K562 (cell line): Measurements from ENCODE around the gene SGMS1. TPM values are rescaled to one million over a fixed set of nuclear protein-coding genes. Genes with fewer than 3 reads are reported as not detected.
A peak's percentile ranks its signal among the peaks of the same experiment; 100 is the strongest.

ENCODE experiments used
- BCLAF1 ChIP-seq, 2 experiments: fragments of 450-650 bp in 1 of 2; IDR thresholded peaks; 2 replicates each; pipeline ENCODE4 v1.6.1; 2011 to 2017; ENCODE audit warnings: low read depth in 2 of 2, antibody characterized with exemption in 1 of 2, borderline replicate concordance in 1 of 2, low read length in 1 of 2, mild to moderate bottlenecking in 1 of 2, mixed read lengths in 1 of 2; ENCODE audit not compliant: control insufficient read depth in 1 of 2
- CBX8 ChIP-seq: fragments of 200-600 bp; sonication (generic); IDR thresholded peaks from 2 replicates; pipeline ENCODE4 v1.6.1; 2012; ENCODE audit warnings: borderline replicate concordance, mixed run types, low read depth, mild to moderate bottlenecking, moderate library complexity, mixed read lengths, low read length, control low read depth, inconsistent platforms; ENCODE audit not compliant: poor library complexity, severe bottlenecking; ENCODE audit errors: extremely low read depth
- CHCHD3 ChIP-seq: fragments of 250-450 bp; sonication (Bioruptor Pico); IDR thresholded peaks from 2 replicates; pipeline ENCODE4 v2.1.2; 2022; ENCODE audit warnings: mild to moderate bottlenecking
- EGR1 ChIP-seq: fragments of 450-650 bp; conservative IDR thresholded peaks from 2 replicates; pipeline ENCODE4 v1.6.1; 2017; ENCODE audit warnings: mild to moderate bottlenecking
- EWSR1 ChIP-seq: fragments of 450-650 bp; IDR thresholded peaks from 2 replicates; pipeline ENCODE4 v1.6.1; 2018; ENCODE audit warnings: borderline replicate concordance, mild to moderate bottlenecking, low read depth, moderate library complexity; ENCODE audit not compliant: partially characterized antibody
- FOSL1 ChIP-seq: fragments of 200-800 bp; sonication (Bioruptor generic); conservative IDR thresholded peaks from 2 replicates; pipeline ENCODE4 v1.6.1; 2016; ENCODE audit warnings: missing genetic modification characterization, missing compliant biosample characterization
- GTF2F1 ChIP-seq: IDR thresholded peaks from 2 replicates; pipeline ENCODE4 v1.6.1; 2011; ENCODE audit warnings: low read depth, low read length, improper control_type of control experiment
- KAT2B ChIP-seq: IDR thresholded peaks from one replicate; pipeline ENCODE4 v1.6.1; 2012; ENCODE audit warnings: low read depth, mild to moderate bottlenecking, control low read depth, inconsistent platforms, low read length, moderate library complexity
- MCM5 ChIP-seq: fragments of 450-650 bp; IDR thresholded peaks from 2 replicates; pipeline ENCODE4 v1.6.1; 2016; ENCODE audit warnings: low read depth
- MTF1 ChIP-seq: fragments of 250-450 bp; sonication (Bioruptor Pico); IDR thresholded peaks from 2 replicates; pipeline ENCODE4 v1.9.0; 2021; ENCODE audit warnings: moderate library complexity, mild to moderate bottlenecking, inconsistent platforms, borderline replicate concordance
- NCOA1 ChIP-seq: fragments of 450-650 bp; IDR thresholded peaks from 2 replicates; pipeline ENCODE4 v1.6.1; 2016; ENCODE audit warnings: low read depth
- RBBP5 ChIP-seq: fragments of 200-600 bp; sonication (generic); IDR thresholded peaks from 2 replicates; pipeline ENCODE4 v1.6.1; 2012; ENCODE audit warnings: borderline replicate concordance, mild to moderate bottlenecking, low read length, control low read depth, inconsistent platforms; ENCODE audit not compliant: insufficient read depth, poor library complexity, severe bottlenecking
- RUNX1 ChIP-seq: sonication (generic); IDR thresholded peaks from 2 replicates; pipeline ENCODE4 v1.6.1; 2016; ENCODE audit warnings: antibody characterized with exemption, low read depth
- SNIP1 ChIP-seq: fragments of 450-650 bp; IDR thresholded peaks from 2 replicates; pipeline ENCODE4 v1.7.1; 2017; ENCODE audit warnings: low read depth, mild to moderate bottlenecking
- TAF1 ChIP-seq: IDR thresholded peaks from 2 replicates; pipeline ENCODE4 v1.6.1; 2011; ENCODE audit warnings: mild to moderate bottlenecking, low read length, moderate library complexity; ENCODE audit not compliant: insufficient read depth, control insufficient read depth, severe bottlenecking; ENCODE audit errors: extremely low read depth
- TCF3 ChIP-seq: sonication (generic); formaldehyde crosslinking; IDR thresholded peaks from 2 replicates; pipeline ENCODE4 v1.4.0; 2020; ENCODE audit warnings: mild to moderate bottlenecking, missing genetic modification reagents
- TCFL5 ChIP-seq: fragments of 250-450 bp; sonication (Bioruptor Pico); conservative IDR thresholded peaks from 2 replicates; pipeline ENCODE4 v1.6.1; 2021; ENCODE audit warnings: mild to moderate bottlenecking, moderate library complexity, matching md5 sums
- ZFPM2 ChIP-seq: fragments of 250-450 bp; sonication (Bioruptor Pico); IDR thresholded peaks from 2 replicates; pipeline ENCODE4 v1.5.1; 2022; ENCODE audit warnings: mild to moderate bottlenecking
- ZKSCAN1 ChIP-seq: fragments of 150-350 bp; IDR thresholded peaks from 2 replicates; pipeline ENCODE4 v1.6.1; 2016; ENCODE audit warnings: low read depth, low read length
- ZNF121 ChIP-seq: sonication (generic); formaldehyde crosslinking; conservative IDR thresholded peaks from 2 replicates; pipeline ENCODE4 v1.8.0; 2022; ENCODE audit warnings: missing genetic modification reagents
- polyA plus RNA-seq, 8 experiments: library from polyadenylated mRNA; depleted of rRNA in 4 of 8; stranded (reverse) in 5 of 8; unstranded in 3 of 8; fragments of >200 nt; fragmentation: Nextera tagmentation in 2 of 8; fragmentation: Illumina TruSeq in 1 of 8; extraction: Ambion mirVana in 2 of 8; extraction: Trizol in 1 of 8; gene quantifications; 2 replicates each; pipeline versions ENCODE4 v1.2.1 to v1.2.3, GENCODE V29; 2011 to 2014; ENCODE audit warnings: inconsistent platforms in 1 of 8, missing spikeins in 1 of 8
- total RNA-seq, 7 experiments: library from RNA; depleted of rRNA in 6 of 7; stranded (reverse); fragments of >200 nt in 6 of 7; fragmentation: Illumina TruSeq in 2 of 7; extraction: Trizol in 2 of 7; gene quantifications; 2 replicates each; pipeline versions ENCODE4 v1.2.1 to v1.2.3, GENCODE V29; 2011 to 2021; ENCODE audit warnings: low replicate concordance in 1 of 7
- TF ChIP-seq, protein P1 (sequence below), 2 experiments: fragments of 450-650 bp; IDR thresholded peaks; 2 replicates each; pipeline ENCODE4 v1.6.1; 2018; ENCODE audit warnings: mild to moderate bottlenecking in 2 of 2, low read depth in 1 of 2; ENCODE audit not compliant: partially characterized antibody in 2 of 2

SGMS1 gene
- total and polyA plus RNA-seq, 9 of the 15 experiments (the other 6 are each of a cell fraction or from before 2014, with no cell fraction given), result 22.6 to 232 (median 82.2) TPM

GRCh38 chr10:50565301-50566083 lies 58.3 kb downstream of the SGMS1 start (continued):
- TF ChIP-seq CBX8, result no peak
- no peak for TF ChIP-seq EWSR1
- TF ChIP-seq, protein P1, sequence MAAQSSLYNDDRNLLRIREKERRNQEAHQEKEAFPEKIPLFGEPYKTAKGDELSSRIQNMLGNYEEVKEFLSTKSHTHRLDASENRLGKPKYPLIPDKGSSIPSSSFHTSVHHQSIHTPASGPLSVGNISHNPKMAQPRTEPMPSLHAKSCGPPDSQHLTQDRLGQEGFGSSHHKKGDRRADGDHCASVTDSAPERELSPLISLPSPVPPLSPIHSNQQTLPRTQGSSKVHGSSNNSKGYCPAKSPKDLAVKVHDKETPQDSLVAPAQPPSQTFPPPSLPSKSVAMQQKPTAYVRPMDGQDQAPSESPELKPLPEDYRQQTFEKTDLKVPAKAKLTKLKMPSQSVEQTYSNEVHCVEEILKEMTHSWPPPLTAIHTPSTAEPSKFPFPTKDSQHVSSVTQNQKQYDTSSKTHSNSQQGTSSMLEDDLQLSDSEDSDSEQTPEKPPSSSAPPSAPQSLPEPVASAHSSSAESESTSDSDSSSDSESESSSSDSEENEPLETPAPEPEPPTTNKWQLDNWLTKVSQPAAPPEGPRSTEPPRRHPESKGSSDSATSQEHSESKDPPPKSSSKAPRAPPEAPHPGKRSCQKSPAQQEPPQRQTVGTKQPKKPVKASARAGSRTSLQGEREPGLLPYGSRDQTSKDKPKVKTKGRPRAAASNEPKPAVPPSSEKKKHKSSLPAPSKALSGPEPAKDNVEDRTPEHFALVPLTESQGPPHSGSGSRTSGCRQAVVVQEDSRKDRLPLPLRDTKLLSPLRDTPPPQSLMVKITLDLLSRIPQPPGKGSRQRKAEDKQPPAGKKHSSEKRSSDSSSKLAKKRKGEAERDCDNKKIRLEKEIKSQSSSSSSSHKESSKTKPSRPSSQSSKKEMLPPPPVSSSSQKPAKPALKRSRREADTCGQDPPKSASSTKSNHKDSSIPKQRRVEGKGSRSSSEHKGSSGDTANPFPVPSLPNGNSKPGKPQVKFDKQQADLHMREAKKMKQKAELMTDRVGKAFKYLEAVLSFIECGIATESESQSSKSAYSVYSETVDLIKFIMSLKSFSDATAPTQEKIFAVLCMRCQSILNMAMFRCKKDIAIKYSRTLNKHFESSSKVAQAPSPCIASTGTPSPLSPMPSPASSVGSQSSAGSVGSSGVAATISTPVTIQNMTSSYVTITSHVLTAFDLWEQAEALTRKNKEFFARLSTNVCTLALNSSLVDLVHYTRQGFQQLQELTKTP (IDR thresholded peaks at IDR 0.05; ENCODE audit: low read depth in 1 of 2, partially characterized antibody in 2 of 2), result no peak
- no peak for TF ChIP-seq ZNF121 (CRISPR knock-in tag)
- TF ChIP-seq BCLAF1 (IDR thresholded peaks at IDR 0.05; ENCODE audit: borderline replicate concordance in 1 of 2, control insufficient read depth in 1 of 2, low read depth in 2 of 2, low read length in 1 of 2), result no peak
- TF ChIP-seq EGR1, result no peak
- TF ChIP-seq RUNX1, result no peak
- no peak for TF ChIP-seq ZFPM2 (CRISPR knock-in tag)
- no peak for TF ChIP-seq RBBP5
- TF ChIP-seq KAT2B, result no peak
- TF ChIP-seq NCOA1, result peak; percentile 79; the same call in 1 of the 2 replicates
- peak; percentile 95 for TF ChIP-seq TCF3 (CRISPR knock-in tag)
- TF ChIP-seq SNIP1, result no peak
- no peak for TF ChIP-seq TCFL5
- TF ChIP-seq MTF1, result no peak
- peak; percentile 47; the same call in 1 of the 2 replicates for TF ChIP-seq ZKSCAN1
- TF ChIP-seq CHCHD3 (CRISPR knock-in tag), result no peak
- TF ChIP-seq MCM5, result no peak
- no peak for TF ChIP-seq FOSL1 (tag)
- peak; percentile 19 for TF ChIP-seq TAF1
- TF ChIP-seq GTF2F1, result no peak
